Heart left ventricle (tissue), 16 donors: ENCODE measurements around the gene COL1A2. TPM values are rescaled to one million over a fixed set of nuclear protein-coding genes. Genes with fewer than 3 reads are reported as not detected.

Experiments used
- ATAC-seq, 4 donors: fragments of 200-7000 bp; cut with Tn5 transposase; one replicate each; pipeline ENCODE4 v1.9.1; 2020 to 2022; ENCODE audit warnings: moderate library complexity in 4 of 4, mild to moderate bottlenecking in 3 of 4, moderate number of reproducible peaks in 1 of 4
- DNase-seq, 5 donors: peaks; one replicate each; pipeline ENCODE4 v3.0.0-alpha.2; 2020
- H3K27ac ChIP-seq, 12 donors: fragments of 200-600 bp; sonication (generic) in 4 of 12; one replicate each; pipeline versions ENCODE4 v1.5.0 to v1.8.0; 2016 to 2022; ENCODE audit warnings: mild to moderate bottlenecking in 2 of 12
- H3K27me3 ChIP-seq, 9 donors: fragments of 200-600 bp; sonication (generic) in 2 of 9; one replicate each; pipeline versions ENCODE4 v1.5.1 to v1.8.0; 2016 to 2022; ENCODE audit warnings: mild to moderate bottlenecking in 3 of 9
- H3K36me3 ChIP-seq, 9 donors: fragments of 200-600 bp; sonication (generic) in 2 of 9; one replicate each; pipeline versions ENCODE4 v1.5.0 to v1.8.0; 2018 to 2022; ENCODE audit warnings: mild to moderate bottlenecking in 2 of 9
- H3K4me1 ChIP-seq, 12 donors: fragments of 200-600 bp; sonication (generic) in 4 of 12; one replicate each; pipeline versions ENCODE4 v1.5.0 to v1.8.0; 2016 to 2022; ENCODE audit warnings: mild to moderate bottlenecking in 3 of 12
- H3K4me3 ChIP-seq, 12 donors: fragments of 200-600 bp; sonication (generic) in 4 of 12; one replicate each; pipeline versions ENCODE4 v1.5.0 to v1.8.0; 2017 to 2022; ENCODE audit warnings: mild to moderate bottlenecking in 9 of 12, moderate library complexity in 4 of 12
- H3K9me3 ChIP-seq, 12 donors: fragments of 200-600 bp; sonication (generic) in 4 of 12; one replicate each; pipeline versions ENCODE4 v1.5.0 to v1.8.0; 2016 to 2022; ENCODE audit warnings: mild to moderate bottlenecking in 1 of 12
- POLR2A ChIP-seq, 2 donors: fragments of 450-650 bp; IDR thresholded peaks; one replicate each; pipeline ENCODE4 v1.6.1; 2017; ENCODE audit warnings: antibody characterized with exemption in 2 of 2, mild to moderate bottlenecking in 2 of 2, moderate library complexity in 2 of 2
- WGBS, 4 donors: extraction: QIAGEN DNeasy Blood & Tissue Kit in 2 of 4; methylation state at CpG; one replicate each; pipeline versions ENCODE4 v1.1.5 to v1.1.7; 2013 to 2018; 5-methylcytosine and 5-hydroxymethylcytosine counted together
- intact Hi-C, 10 donors: fragments of 100-400 bp; cut with DNase I; formaldehyde crosslinking; loops; one replicate each; pipeline versions ENCODE4 v1.11.1 to v1.14.2; 2022
- polyA plus RNA-seq, 2 donors: library from polyadenylated mRNA; stranded (reverse); fragments of 200-250 nt; gene quantifications; one replicate each; pipeline ENCODE4 v1.2.3, GENCODE V29; 2013
- total RNA-seq, 9 donors: library from RNA; depleted of rRNA in 2 of 9; stranded (reverse); fragments of >200 nt in 2 of 9; fragmentation: NEBNext Ultra II Directional in 3 of 9; extraction: Animal tissue kit (Norgen Biotek cat#: 25700) in 3 of 9; gene quantifications; one replicate each; pipeline versions ENCODE4 v1.1.0 to v1.2.4, GENCODE V29; 2016 to 2023
- TF ChIP-seq, protein P1 (sequence below), 12 donors: fragments of 200-600 bp; sonication (generic) in 4 of 12; IDR thresholded peaks; one replicate each; pipeline versions ENCODE4 v1.5.0 to v1.8.0; 2018 to 2022; ENCODE audit warnings: antibody characterized with exemption in 12 of 12, mild to moderate bottlenecking in 5 of 12
- donor health status: ischemic (EF 13 %, LVEDD 7.1; RV severe dilation, severe dysfunction).
- donor health status: healthy with polysubstance abuse.
- donor health status: DM: no; HTN: yes; CAD: no.
- donor health status: DM: no; HTN: no; CAD: no.
- donor health status: ischemic (EF 25% LVEDD 6.9; RV normal size, moderate dysfunction).
- donor health status: ischemic (EF 25% LVEDD 5.7; RV mildly dilated, moderate dysfunction).
- donor health status: healthy.
- donor health status: DM: yes; HTN: yes; CAD: no.
- donor health status: ischemic (EF 35%, LVEDD 5.7; RV mildly dilated, moderate dysfunction).
- donor health status: nonischemic (EF 11% LVEDD 7.7; RV severe dilation, severe dysfunction).
- donor health status: DM: yes; HTN: yes; CAD: no.
- donor health status: PGD.
- donor health status: ischemic (EF 29% LVEDD 5.4; RV normal size, mild dysfunction).
- donor health status: nonischemic (EF 23%, LVEDD 6.1; RV moderate dilation, normal function).

Gene COL1A2
- total and polyA plus RNA-seq, 11 donors: 33.1 to 615 (median 104) TPM

DNA sequence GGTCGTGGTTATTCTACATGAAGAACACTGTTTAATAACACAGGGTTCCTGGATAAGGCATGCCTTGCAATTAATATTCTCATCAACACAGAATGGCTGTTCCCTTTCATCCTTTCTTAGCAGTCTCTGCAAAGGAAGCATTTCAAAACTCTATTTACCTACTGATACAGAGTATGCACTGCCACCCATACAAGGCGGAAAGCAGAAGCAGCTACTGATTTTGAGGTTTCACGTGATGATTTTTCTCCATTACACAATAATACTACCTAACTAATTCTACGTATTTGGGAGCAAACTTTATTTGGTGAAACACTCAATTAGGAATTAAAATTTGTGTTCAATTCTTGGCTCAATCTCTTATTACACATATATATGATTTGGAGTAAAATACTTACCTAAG lies 43.0 kb upstream of the COL1A2 start:
- ATAC-seq (no peak), DNase-seq (no peak)
- Histone ChIP-seq H3K4me1 (peaks cover 0 to 26% (median 0%) of the 10 kb centered on the region in 12 donors), H3K27ac (no peak overlapping the region), H3K9me3 (no peaks in the 10 kb centered on the region), H3K4me3 (no peak overlapping the region), H3K36me3 (no peaks in the 10 kb centered on the region), H3K27me3 (no peaks in the 10 kb centered on the region)
- 75 to 84% (median 81%) methylated on average over 4 of the region's 4 CpGs for WGBS, 4 donors
- intact Hi-C loops: no loop called here
- no peak for TF ChIP-seq POLR2A (IDR thresholded peaks at IDR 0.05)
- TF ChIP-seq, protein P1, sequence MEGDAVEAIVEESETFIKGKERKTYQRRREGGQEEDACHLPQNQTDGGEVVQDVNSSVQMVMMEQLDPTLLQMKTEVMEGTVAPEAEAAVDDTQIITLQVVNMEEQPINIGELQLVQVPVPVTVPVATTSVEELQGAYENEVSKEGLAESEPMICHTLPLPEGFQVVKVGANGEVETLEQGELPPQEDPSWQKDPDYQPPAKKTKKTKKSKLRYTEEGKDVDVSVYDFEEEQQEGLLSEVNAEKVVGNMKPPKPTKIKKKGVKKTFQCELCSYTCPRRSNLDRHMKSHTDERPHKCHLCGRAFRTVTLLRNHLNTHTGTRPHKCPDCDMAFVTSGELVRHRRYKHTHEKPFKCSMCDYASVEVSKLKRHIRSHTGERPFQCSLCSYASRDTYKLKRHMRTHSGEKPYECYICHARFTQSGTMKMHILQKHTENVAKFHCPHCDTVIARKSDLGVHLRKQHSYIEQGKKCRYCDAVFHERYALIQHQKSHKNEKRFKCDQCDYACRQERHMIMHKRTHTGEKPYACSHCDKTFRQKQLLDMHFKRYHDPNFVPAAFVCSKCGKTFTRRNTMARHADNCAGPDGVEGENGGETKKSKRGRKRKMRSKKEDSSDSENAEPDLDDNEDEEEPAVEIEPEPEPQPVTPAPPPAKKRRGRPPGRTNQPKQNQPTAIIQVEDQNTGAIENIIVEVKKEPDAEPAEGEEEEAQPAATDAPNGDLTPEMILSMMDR (IDR thresholded peaks at IDR 0.05): no peak

DNA sequence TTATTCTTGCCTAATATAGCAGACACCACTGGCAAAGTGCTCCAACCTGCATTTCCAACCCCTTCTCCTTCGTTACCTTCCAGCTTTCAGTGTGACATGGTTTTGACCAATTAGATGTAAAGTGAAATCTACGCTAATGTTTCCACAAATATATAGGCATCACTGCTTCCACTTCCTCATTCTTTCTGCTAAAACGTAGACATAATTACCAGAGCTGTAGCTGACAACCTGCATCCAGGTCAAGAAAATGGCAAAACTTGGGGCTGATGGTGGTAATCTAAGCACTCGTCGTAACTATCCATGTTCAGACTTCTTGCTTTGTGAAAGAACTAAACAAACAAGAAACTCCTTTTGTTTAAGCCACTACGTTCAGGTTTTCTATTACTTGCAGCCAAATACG lies 41.8 kb upstream of the COL1A2 start:
- Histone ChIP-seq H3K9me3 (no peaks in the 10 kb centered on the region), H3K4me1 (peaks cover 0 to 17% (median 0%) of the 10 kb centered on the region in 12 donors), H3K27me3 (no peaks in the 10 kb centered on the region), H3K4me3 (no peak overlapping the region), H3K36me3 (no peaks in the 10 kb centered on the region), H3K27ac (no peak overlapping the region)
- intact Hi-C loops: no loop called here
- ATAC-seq (no peak), DNase-seq (no peak)
- 73 to 75% (median 75%) methylated on average over 7 of the region's 7 CpGs for WGBS, 4 donors
- TF ChIP-seq, protein P1 (IDR thresholded peaks at IDR 0.05): no peak
- no peak for TF ChIP-seq POLR2A (IDR thresholded peaks at IDR 0.05)

DNA sequence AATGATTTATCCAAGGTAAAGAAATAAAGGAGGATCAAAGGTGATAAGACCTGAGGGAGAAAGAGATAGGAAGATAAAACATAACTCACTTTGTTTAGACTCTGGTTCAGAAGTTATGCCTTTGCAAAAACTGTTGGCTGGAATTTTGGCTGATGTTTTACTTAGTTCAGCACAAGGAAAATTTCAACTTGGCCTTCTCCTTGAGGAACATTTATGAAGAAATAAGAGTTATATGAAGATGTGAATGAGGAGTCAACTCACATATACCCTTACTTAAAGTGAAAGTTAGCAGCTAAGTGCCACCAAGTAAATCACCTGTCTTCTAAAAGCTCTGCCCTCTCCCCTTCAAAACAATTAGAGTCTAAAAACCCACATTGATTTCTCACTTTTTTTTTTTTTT lies 39.7 kb upstream of the COL1A2 start:
- TF ChIP-seq, protein P1 (IDR thresholded peaks at IDR 0.05): no peak
- TF ChIP-seq POLR2A (IDR thresholded peaks at IDR 0.05): no peak
- peak overlapping the region in 1 of 12 donors; percentile 29 for H3K27ac ChIP-seq
- intact Hi-C loops: no loop called here
- peaks cover 0 to 8% (median 0%) of the 10 kb centered on the region in 12 donors for H3K4me1 ChIP-seq
- H3K4me3 ChIP-seq: no peak overlapping the region
- H3K9me3 ChIP-seq: no peaks in the 10 kb centered on the region
- no peak for ATAC-seq
- no peaks in the 10 kb centered on the region for H3K36me3 ChIP-seq
- no peaks in the 10 kb centered on the region for H3K27me3 ChIP-seq
- no peak for DNase-seq

DNA sequence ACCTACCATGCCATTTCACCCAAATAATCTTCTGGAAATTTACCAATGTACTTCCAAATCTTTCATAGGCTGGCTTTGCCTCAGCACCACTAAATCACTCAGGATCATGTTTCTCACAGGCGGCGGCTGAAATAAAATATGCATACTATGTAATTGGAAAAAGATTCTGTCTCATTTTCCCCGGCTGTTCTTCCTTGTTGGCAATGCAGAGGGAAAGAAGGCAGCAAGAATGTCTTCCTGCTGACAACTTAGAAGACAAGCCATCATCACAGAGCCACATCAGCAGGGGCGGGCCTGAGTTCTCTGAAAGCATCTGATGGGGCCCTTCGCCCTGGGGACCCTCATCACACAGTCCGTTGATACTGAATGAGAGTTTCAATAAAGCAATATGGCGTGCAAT lies 39.2 kb upstream of the COL1A2 start:
- WGBS, 4 donors: 64 to 68% (median 67%) methylated on average over 7 of the region's 7 CpGs
- intact Hi-C loops: no loop called here
- H3K4me1 ChIP-seq: peaks cover 0 to 8% (median 0%) of the 10 kb centered on the region in 12 donors
- H3K9me3 ChIP-seq: no peaks in the 10 kb centered on the region
- TF ChIP-seq, protein P1 (IDR thresholded peaks at IDR 0.05): no peak
- TF ChIP-seq POLR2A (IDR thresholded peaks at IDR 0.05): no peak
- H3K27me3 ChIP-seq: no peaks in the 10 kb centered on the region
- DNase-seq (no peak), ATAC-seq (no peak)
- H3K4me3 ChIP-seq: no peak overlapping the region
- H3K36me3 ChIP-seq: no peaks in the 10 kb centered on the region
- H3K27ac ChIP-seq: peak overlapping the region in 1 of 12 donors; percentile 29
